ENCODE measurements around the gene SBF2.

DNA sequence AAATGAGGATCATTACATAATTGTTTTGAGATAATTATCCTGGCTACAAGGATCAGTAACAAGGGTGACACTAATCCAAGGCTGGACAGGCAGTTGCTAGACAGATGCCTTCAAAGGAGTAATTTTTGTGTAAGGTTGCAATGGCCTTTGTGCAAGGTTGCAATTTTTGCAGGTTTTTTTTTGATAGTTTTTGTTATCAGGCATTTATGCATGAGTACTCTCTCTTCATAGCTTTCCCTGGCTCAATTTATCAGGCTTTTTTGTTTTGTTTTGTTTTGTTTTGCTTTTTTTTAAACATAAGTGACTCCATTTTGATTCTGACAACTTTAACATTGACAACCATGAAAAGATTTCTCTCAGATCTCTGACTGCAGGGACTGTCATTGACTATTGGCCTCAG lies 519.9 kb downstream of the SBF2 start:
- TF ChIP-seq, protein P1, sequence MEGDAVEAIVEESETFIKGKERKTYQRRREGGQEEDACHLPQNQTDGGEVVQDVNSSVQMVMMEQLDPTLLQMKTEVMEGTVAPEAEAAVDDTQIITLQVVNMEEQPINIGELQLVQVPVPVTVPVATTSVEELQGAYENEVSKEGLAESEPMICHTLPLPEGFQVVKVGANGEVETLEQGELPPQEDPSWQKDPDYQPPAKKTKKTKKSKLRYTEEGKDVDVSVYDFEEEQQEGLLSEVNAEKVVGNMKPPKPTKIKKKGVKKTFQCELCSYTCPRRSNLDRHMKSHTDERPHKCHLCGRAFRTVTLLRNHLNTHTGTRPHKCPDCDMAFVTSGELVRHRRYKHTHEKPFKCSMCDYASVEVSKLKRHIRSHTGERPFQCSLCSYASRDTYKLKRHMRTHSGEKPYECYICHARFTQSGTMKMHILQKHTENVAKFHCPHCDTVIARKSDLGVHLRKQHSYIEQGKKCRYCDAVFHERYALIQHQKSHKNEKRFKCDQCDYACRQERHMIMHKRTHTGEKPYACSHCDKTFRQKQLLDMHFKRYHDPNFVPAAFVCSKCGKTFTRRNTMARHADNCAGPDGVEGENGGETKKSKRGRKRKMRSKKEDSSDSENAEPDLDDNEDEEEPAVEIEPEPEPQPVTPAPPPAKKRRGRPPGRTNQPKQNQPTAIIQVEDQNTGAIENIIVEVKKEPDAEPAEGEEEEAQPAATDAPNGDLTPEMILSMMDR (IDR thresholded peaks at IDR 0.05) = no peak
- TF ChIP-seq POLR2A (IDR thresholded peaks at IDR 0.05) (no peak), POLR2AphosphoS5 (IDR thresholded peaks at IDR 0.05) (no peak)

All from gastroesophageal sphincter (tissue), 3 donors.